Prostate gland (tissue), 2 donors: ENCODE results near the gene TTR.

ENCODE experiments used
- POLR2A ChIP-seq: fragments of 450-650 bp; IDR thresholded peaks from one replicate; pipeline ENCODE4 v1.6.1; 2016; ENCODE audit warnings: antibody characterized with exemption, mild to moderate bottlenecking
- POLR2AphosphoS5 ChIP-seq: sonication (generic); formaldehyde crosslinking; IDR thresholded peaks from one replicate; pipeline ENCODE4 v1.6.1; 2017; ENCODE audit warnings: antibody characterized with exemption
- TF ChIP-seq, protein P1 (sequence below), 4 experiments: fragments of 200-600 bp in 2 of 4; fragments of 450-650 bp in 2 of 4; sonication (generic) in 2 of 4; IDR thresholded peaks; 1 replicate in 3 of 4; 2 replicates in 1 of 4; pipeline ENCODE4 v1.5.1; 2016 to 2019; ENCODE audit warnings: antibody characterized with exemption in 4 of 4, mild to moderate bottlenecking in 2 of 4, moderate library complexity in 2 of 4

DNA sequence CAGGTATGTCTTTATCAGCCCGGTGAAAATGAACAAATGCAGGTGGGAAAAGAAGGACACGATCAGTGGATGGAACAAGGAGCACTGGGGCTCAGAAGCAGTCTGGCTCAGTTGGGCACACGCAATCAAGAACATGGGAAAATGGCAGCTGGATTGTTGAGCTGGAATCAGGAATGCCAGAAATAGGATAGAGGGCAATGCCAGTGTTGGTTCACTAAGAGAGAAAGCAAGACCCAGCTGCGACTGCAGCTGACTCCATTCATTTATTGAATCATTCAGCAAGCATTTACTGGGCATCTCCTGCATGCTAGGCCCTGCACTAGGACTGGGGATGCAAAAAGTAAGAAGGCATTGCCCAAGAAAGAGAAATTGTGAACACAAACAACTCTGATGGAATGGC lies 13.6 kb upstream of the TTR start:
- TF ChIP-seq, protein P1, sequence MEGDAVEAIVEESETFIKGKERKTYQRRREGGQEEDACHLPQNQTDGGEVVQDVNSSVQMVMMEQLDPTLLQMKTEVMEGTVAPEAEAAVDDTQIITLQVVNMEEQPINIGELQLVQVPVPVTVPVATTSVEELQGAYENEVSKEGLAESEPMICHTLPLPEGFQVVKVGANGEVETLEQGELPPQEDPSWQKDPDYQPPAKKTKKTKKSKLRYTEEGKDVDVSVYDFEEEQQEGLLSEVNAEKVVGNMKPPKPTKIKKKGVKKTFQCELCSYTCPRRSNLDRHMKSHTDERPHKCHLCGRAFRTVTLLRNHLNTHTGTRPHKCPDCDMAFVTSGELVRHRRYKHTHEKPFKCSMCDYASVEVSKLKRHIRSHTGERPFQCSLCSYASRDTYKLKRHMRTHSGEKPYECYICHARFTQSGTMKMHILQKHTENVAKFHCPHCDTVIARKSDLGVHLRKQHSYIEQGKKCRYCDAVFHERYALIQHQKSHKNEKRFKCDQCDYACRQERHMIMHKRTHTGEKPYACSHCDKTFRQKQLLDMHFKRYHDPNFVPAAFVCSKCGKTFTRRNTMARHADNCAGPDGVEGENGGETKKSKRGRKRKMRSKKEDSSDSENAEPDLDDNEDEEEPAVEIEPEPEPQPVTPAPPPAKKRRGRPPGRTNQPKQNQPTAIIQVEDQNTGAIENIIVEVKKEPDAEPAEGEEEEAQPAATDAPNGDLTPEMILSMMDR (IDR thresholded peaks at IDR 0.05): no peak
- no peak for TF ChIP-seq POLR2A
- no peak for TF ChIP-seq POLR2AphosphoS5
